Smooth muscle cell (in vitro differentiated cells): ENCODE data around the gene FOXI1. TPM values are rescaled to one million over a fixed set of nuclear protein-coding genes. Genes with fewer than 3 reads are reported as not detected.

Source experiments
- DNase-seq: peaks from one replicate; lab custom pipeline; 2025; ENCODE audit not compliant: unreplicated experiment; lab: John Stamatoyannopoulos, UW
- H2AFZ ChIP-seq: fragments of 200-600 bp; sonication (generic); 2 replicates; pipeline ENCODE4 v1.6.0; 2016; ENCODE audit warnings: antibody characterized with exemption, low read depth, mild to moderate bottlenecking
- H3F3A ChIP-seq: fragments of 200-600 bp; sonication (generic); 2 replicates; pipeline ENCODE4 v1.6.0; 2017; ENCODE audit warnings: antibody characterized with exemption, low read depth
- H3K27ac ChIP-seq: fragments of 200-600 bp; sonication (generic); 2 replicates; pipeline ENCODE4 v1.5.1; 2016; ENCODE audit warnings: low read depth, mild to moderate bottlenecking
- H3K27me3 ChIP-seq: fragments of 200-600 bp; sonication (generic); 2 replicates; pipeline ENCODE4 v1.6.1; 2016; ENCODE audit warnings: low read depth, mild to moderate bottlenecking
- H3K36me3 ChIP-seq: fragments of 200-600 bp; sonication (generic); 2 replicates; pipeline ENCODE4 v1.5.1; 2016; ENCODE audit warnings: low read depth
- H3K4me1 ChIP-seq: fragments of 200-600 bp; sonication (generic); 2 replicates; pipeline ENCODE4 v1.5.1; 2016; ENCODE audit warnings: low read depth
- H3K4me2 ChIP-seq: fragments of 200-600 bp; sonication (generic); 2 replicates; pipeline ENCODE4 v1.6.0; 2016; ENCODE audit warnings: mild to moderate bottlenecking
- H3K4me3 ChIP-seq: fragments of 200-600 bp; sonication (generic); 2 replicates; pipeline ENCODE4 v1.5.1; 2016; ENCODE audit warnings: mild to moderate bottlenecking
- H3K79me2 ChIP-seq: fragments of 200-600 bp; sonication (generic); 2 replicates; pipeline ENCODE4 v1.6.0; 2016; ENCODE audit warnings: low read depth, mild to moderate bottlenecking
- H3K9ac ChIP-seq: fragments of 200-600 bp; sonication (generic); 2 replicates; pipeline ENCODE4 v1.6.0; 2016; ENCODE audit warnings: low read depth
- H3K9me3 ChIP-seq: fragments of 200-600 bp; sonication (generic); replicated peaks from 2 replicates; pipeline ENCODE4 v1.5.1; 2016; ENCODE audit warnings: low read depth
- H4K20me1 ChIP-seq: fragments of 200-600 bp; sonication (generic); 2 replicates; pipeline ENCODE4 v1.6.0; 2016; ENCODE audit warnings: low read depth
- CTCF ChIP-seq: fragments of 200-600 bp; sonication (generic); IDR thresholded peaks from 2 replicates; pipeline ENCODE4 v1.5.1; 2017; ENCODE audit warnings: borderline replicate concordance, mild to moderate bottlenecking, antibody characterized with exemption; ENCODE audit not compliant: insufficient read depth, poor library complexity, severe bottlenecking
- WGBS: methylation state at CpG from one replicate; pipeline ENCODE4 v1.1.7; 2016; ENCODE audit warnings: low lambda C conversion rate; 5-methylcytosine and 5-hydroxymethylcytosine counted together
- polyA plus RNA-seq: library from polyadenylated mRNA; unstranded; fragments of >200 nt; fragmentation: Nextera tagmentation; extraction: Ambion mirVana; gene quantifications from 2 replicates; pipeline ENCODE4 v1.2.1, GENCODE V29; 2016
- total RNA-seq: library from RNA; depleted of rRNA; stranded (reverse); fragments of >200 nt; gene quantifications from 2 replicates; pipeline ENCODE4 v1.2.3, GENCODE V29; 2014

FOXI1 gene
- total and polyA plus RNA-seq, 2 experiments from 2014 or later, result not detected

DNA sequence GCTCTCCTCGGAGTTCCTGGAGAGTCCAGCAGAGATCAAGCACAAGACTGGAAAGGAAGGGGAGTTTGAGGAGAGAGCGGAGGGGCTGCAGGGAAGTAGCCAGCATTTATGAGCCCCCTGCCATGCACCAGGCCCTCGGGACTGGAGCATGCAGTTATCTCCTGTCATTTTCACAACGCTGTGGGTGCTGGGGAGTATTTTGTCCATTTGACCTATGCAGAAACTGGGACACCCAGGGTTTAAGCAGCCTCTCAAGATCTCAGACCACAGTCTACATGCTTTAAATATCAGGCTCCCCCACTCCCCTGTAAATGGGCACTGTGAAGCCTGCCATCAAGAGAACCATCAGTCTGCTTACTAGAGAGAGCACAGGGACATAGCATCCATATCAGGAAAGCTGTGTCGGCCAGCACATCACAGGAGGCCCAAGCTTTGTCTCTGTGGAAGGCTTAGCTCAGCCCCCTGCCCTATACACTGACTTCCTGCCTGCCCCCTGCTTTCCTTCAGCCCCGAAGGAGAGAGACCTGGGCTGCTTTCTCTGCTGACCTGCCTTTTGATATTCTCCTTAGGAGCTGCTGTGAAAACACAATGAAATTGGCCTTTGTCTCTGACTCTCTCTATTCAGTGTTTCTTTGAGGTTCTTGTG, 7.3 kb downstream of the FOXI1 start:
- H3K27ac ChIP-seq, result no peak overlapping the region
- no peak overlapping the region for H3K4me2 ChIP-seq
- no peaks in the 10 kb centered on the region for H3K79me2 ChIP-seq

GRCh38 chr5:170113522-170113900, 7.8 kb downstream of the FOXI1 start:
- WGBS, result 89% methylated on average over 3 of the region's 3 CpGs
- no peaks in the 10 kb centered on the region for H4K20me1 ChIP-seq
- H3K36me3 ChIP-seq, result no peaks in the 10 kb centered on the region
- no peak overlapping the region for H3K27ac ChIP-seq
- H3K4me3 ChIP-seq, result no peak overlapping the region
- no peak for TF ChIP-seq CTCF
- no peak overlapping the region for H2AFZ ChIP-seq
- H3K4me1 ChIP-seq, result peaks cover 3% of the 10 kb centered on the region
- H3F3A ChIP-seq, result no peaks in the 10 kb centered on the region
- H3K4me2 ChIP-seq, result no peak overlapping the region
- DNase-seq, result no peak
- H3K9ac ChIP-seq, result no peak overlapping the region
- H3K27me3 ChIP-seq, result no peaks in the 10 kb centered on the region
- H3K9me3 ChIP-seq, result no peaks in the 10 kb centered on the region
- H3K79me2 ChIP-seq, result no peaks in the 10 kb centered on the region

More for the DNA sequence above, 7.3 kb downstream of the FOXI1 start:
- Histone ChIP-seq H3K36me3 (no peaks in the 10 kb centered on the region), H4K20me1 (no peaks in the 10 kb centered on the region), H3K4me1 (peaks cover 3% of the 10 kb centered on the region), H3F3A (no peaks in the 10 kb centered on the region), H3K27me3 (no peaks in the 10 kb centered on the region), H3K9ac (no peak overlapping the region), H3K4me3 (no peak overlapping the region), H3K9me3 (no peaks in the 10 kb centered on the region), H2AFZ (no peak overlapping the region)
- WGBS, result 68% methylated on average over 6 of the region's 6 CpGs
- no peak for TF ChIP-seq CTCF
- no peak for DNase-seq

DNA sequence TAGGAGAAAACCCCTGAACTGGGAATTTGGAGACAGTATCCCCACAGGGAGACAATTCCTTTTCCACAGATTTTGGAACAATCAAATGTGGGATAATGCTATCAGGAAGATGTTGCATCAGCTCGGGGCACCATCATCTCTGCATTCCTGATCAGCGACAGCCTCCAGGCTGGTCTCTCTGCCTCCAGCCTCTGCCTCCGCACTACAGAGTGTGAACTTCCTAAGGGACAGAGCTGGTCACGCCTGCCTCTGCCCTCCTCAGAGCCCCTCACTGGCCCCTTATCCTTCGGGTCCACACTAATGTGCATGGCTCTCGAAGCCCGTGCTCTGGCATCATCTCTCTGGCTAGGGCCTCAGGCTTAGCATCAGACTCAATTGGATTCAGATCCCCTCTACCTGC, 8.6 kb downstream of the FOXI1 start:
- no peaks in the 10 kb centered on the region for H3K36me3 ChIP-seq
- no peaks in the 10 kb centered on the region for H3K79me2 ChIP-seq
- H3K9me3 ChIP-seq, result no peaks in the 10 kb centered on the region
- no peak overlapping the region for H3K4me2 ChIP-seq
- no peak overlapping the region for H3K4me3 ChIP-seq
- H2AFZ ChIP-seq, result no peak overlapping the region
- no peak for DNase-seq
- peaks cover 2% of the 10 kb centered on the region for H3K4me1 ChIP-seq
- TF ChIP-seq CTCF, result no peak
- H4K20me1 ChIP-seq, result no peaks in the 10 kb centered on the region
- no peaks in the 10 kb centered on the region for H3K27me3 ChIP-seq
- H3K9ac ChIP-seq, result no peak overlapping the region
- WGBS, result 77% methylated on average over 7 of the region's 7 CpGs
- no peaks in the 10 kb centered on the region for H3F3A ChIP-seq
- no peak overlapping the region for H3K27ac ChIP-seq

- no peak for DNase-seq
- Histone ChIP-seq H3K27ac (no peak overlapping the region), H3K27me3 (no peaks in the 10 kb centered on the region), H3K4me1 (no peaks in the 10 kb centered on the region), H3K79me2 (no peaks in the 10 kb centered on the region), H3F3A (no peaks in the 10 kb centered on the region), H3K4me3 (no peak overlapping the region), H3K9ac (no peak overlapping the region), H3K36me3 (no peaks in the 10 kb centered on the region), H4K20me1 (no peaks in the 10 kb centered on the region), H2AFZ (no peak overlapping the region), H3K4me2 (no peak overlapping the region), H3K9me3 (no peaks in the 10 kb centered on the region)
- TF ChIP-seq CTCF, result no peak
- 96% methylated on average over 2 of the region's 2 CpGs for WGBS
These were observed 10.2 kb downstream of the FOXI1 start for GRCh38 chr5:170115925-170116324.
